Measurements from ENCODE around the gene TBC1D22A. TPM values are rescaled to one million over a fixed set of nuclear protein-coding genes. Genes with fewer than 3 reads are reported as not detected.

The TBC1D22A gene
- polyA plus RNA-seq, 1 of the 3 experiments (the other 2 are of a cell fraction): 16.5 TPM

GRCh38 chr22:46769706-46770105 is 7.3 kb downstream of the TBC1D22A start:
- H3K79me2 ChIP-seq (ENCODE audit: insufficient read depth): peaks cover 91% of the 10 kb centered on the region
- H3K27me3 ChIP-seq (ENCODE audit: insufficient read depth): no peaks in the 10 kb centered on the region
- no peaks in the 10 kb centered on the region for H3K9me2 ChIP-seq
- DNase-seq: no peak
- WGBS (ENCODE audit: low lambda C conversion rate): 85% methylated on average over 5 of the region's 6 CpGs
- POLR2A ChIA-PET: no interaction called here
- H2AFZ ChIP-seq (ENCODE audit: low read depth): no peak overlapping the region
- H3F3A ChIP-seq (replicated peaks; ENCODE audit: insufficient read depth): no peaks in the 10 kb centered on the region
- no peak overlapping the region for H3K9ac ChIP-seq
- H3K27ac ChIP-seq (ENCODE audit: low read depth in 2 of 2, low read length in 1 of 2): no peak overlapping the region
- peaks cover 0 to 3% of the 10 kb centered on the region in 2 experiments for H3K36me3 ChIP-seq (replicated peaks in 1 of 2; ENCODE audit: control insufficient read depth in 1 of 2, insufficient read depth in 2 of 2, low read length in 1 of 2)
- no peak overlapping the region for H3K4me2 ChIP-seq
- no peak overlapping the region for H3K4me3 ChIP-seq (ENCODE audit: low read depth in 2 of 2, low read length in 1 of 2)
- no peak for TF ChIP-seq MXI1 (IDR thresholded peaks at IDR 0.05; ENCODE audit: low read depth, low read length)
- TF ChIP-seq, protein P1, sequence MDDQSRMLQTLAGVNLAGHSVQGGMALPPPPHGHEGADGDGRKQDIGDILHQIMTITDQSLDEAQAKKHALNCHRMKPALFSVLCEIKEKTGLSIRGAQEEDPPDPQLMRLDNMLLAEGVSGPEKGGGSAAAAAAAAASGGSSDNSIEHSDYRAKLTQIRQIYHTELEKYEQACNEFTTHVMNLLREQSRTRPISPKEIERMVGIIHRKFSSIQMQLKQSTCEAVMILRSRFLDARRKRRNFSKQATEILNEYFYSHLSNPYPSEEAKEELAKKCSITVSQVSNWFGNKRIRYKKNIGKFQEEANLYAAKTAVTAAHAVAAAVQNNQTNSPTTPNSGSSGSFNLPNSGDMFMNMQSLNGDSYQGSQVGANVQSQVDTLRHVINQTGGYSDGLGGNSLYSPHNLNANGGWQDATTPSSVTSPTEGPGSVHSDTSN (IDR thresholded peaks at IDR 0.05): no peak
- TF ChIP-seq RFX5 (IDR thresholded peaks at IDR 0.05; ENCODE audit: low read length): no peak
- TF ChIP-seq EZH2phosphoT487 (IDR thresholded peaks at IDR 0.05; ENCODE audit: borderline replicate concordance, low read depth): no peak
- TF ChIP-seq, protein P2, sequence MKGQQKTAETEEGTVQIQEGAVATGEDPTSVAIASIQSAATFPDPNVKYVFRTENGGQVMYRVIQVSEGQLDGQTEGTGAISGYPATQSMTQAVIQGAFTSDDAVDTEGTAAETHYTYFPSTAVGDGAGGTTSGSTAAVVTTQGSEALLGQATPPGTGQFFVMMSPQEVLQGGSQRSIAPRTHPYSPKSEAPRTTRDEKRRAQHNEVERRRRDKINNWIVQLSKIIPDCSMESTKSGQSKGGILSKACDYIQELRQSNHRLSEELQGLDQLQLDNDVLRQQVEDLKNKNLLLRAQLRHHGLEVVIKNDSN (IDR thresholded peaks at IDR 0.05; ENCODE audit: borderline replicate concordance, low read depth): no peak
- TF ChIP-seq NRF1 (IDR thresholded peaks at IDR 0.05; ENCODE audit: low read depth, low read length): no peak
- no peak for TF ChIP-seq RCOR1 (IDR thresholded peaks at IDR 0.05; ENCODE audit: low read length)
- TF ChIP-seq RAD21 (IDR thresholded peaks at IDR 0.05; ENCODE audit: low read length): no peak
- no peak for TF ChIP-seq GATA2 (CRISPR knock-in tag; IDR thresholded peaks at IDR 0.05)
- no peak for TF ChIP-seq NFIC (IDR thresholded peaks at IDR 0.05; ENCODE audit: borderline replicate concordance)
- H4K20me1 ChIP-seq (ENCODE audit: insufficient read depth): peaks cover 38% of the 10 kb centered on the region
- peaks cover 1 to 4% of the 10 kb centered on the region in 2 experiments; a peak in 1 of 4 replicates for H3K4me1 ChIP-seq (ENCODE audit: control insufficient read depth in 1 of 2, insufficient read depth in 2 of 2, low read depth in 1 of 2, low read length in 1 of 2)
- CTCF ChIA-PET: interaction anchor here (1.3 to 1.5 kb wide), 2 partner anchors 11 to 33 kb away, joined by 4 read pairs; no protein-coding TSS in a partner anchor
- H3K9me3 ChIP-seq: no peaks in the 10 kb centered on the region

DNA sequence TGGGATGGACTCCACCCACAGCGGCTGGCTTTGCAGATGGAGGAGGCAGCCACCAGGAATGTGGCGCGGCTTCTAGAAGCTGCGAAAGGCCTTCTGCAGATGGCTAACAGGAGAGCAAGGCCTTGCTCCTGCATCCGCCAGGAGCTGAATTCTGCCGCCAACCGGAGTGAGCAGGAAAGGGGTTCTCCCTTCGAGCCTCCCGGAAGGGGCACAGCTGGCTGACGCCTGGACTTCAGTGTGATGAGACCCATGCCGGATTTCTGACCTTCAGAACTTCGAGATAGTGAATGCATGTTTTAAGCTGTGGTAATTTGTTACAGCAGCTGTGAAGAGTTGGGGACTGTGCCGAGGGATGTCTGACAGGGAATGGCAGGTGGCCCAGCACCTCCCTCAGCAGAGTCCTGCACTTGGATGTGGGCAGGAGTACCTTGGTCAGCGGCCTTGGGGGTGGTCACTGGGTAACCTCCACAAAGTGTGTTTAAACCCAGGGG is 7.7 kb downstream of the TBC1D22A start:
- H3K4me3 ChIP-seq (ENCODE audit: low read depth in 2 of 2, low read length in 1 of 2): no peak overlapping the region
- no peak overlapping the region for H3K9ac ChIP-seq
- 78% methylated on average over 8 of the region's 14 CpGs for WGBS (ENCODE audit: low lambda C conversion rate)
- ChIA-PET CTCF (interaction anchor here (0.8 to 1.3 kb wide), 2 partner anchors 12 to 32 kb away, joined by 4 read pairs; no protein-coding TSS in a partner anchor), POLR2A (no interaction called here)
- no peaks in the 10 kb centered on the region for H3F3A ChIP-seq (replicated peaks; ENCODE audit: insufficient read depth)
- H3K36me3 ChIP-seq (replicated peaks in 1 of 2; ENCODE audit: control insufficient read depth in 1 of 2, insufficient read depth in 2 of 2, low read length in 1 of 2): peaks cover 0 to 3% of the 10 kb centered on the region in 2 experiments
- no peak overlapping the region for H3K4me2 ChIP-seq
- no peaks in the 10 kb centered on the region for H3K9me3 ChIP-seq
- TF ChIP-seq NFIC (IDR thresholded peaks at IDR 0.05; ENCODE audit: borderline replicate concordance) (no peak), REST (IDR thresholded peaks at IDR 0.05; ENCODE audit: low read depth, low read length) (peak; percentile 63; the same call in 1 of the 2 replicates)
- H3K27ac ChIP-seq (ENCODE audit: low read depth in 2 of 2, low read length in 1 of 2): no peak overlapping the region
- no peak for DNase-seq
- no peaks in the 10 kb centered on the region for H3K27me3 ChIP-seq (ENCODE audit: insufficient read depth)
- peaks cover 90% of the 10 kb centered on the region for H3K79me2 ChIP-seq (ENCODE audit: insufficient read depth)
- H3K9me2 ChIP-seq: no peaks in the 10 kb centered on the region
- peaks cover 43% of the 10 kb centered on the region for H4K20me1 ChIP-seq (ENCODE audit: insufficient read depth)
- peaks cover 2 to 4% of the 10 kb centered on the region in 2 experiments; a peak in 1 of 4 replicates for H3K4me1 ChIP-seq (ENCODE audit: control insufficient read depth in 1 of 2, insufficient read depth in 2 of 2, low read depth in 1 of 2, low read length in 1 of 2)
- no peak overlapping the region for H2AFZ ChIP-seq (ENCODE audit: low read depth)
